HG03469 (cell line): ENCODE results near the gene FAM171A2.

Source experiments
- ATAC-seq: cut with Tn5 transposase; IDR thresholded peaks from one replicate; pipeline ENCODE4 v1.9.1; 2021; ENCODE audit warnings: mild to moderate bottlenecking, moderate library complexity, moderate number of reproducible peaks; ENCODE audit not compliant: unreplicated experiment

Gene FAM171A2

DNA sequence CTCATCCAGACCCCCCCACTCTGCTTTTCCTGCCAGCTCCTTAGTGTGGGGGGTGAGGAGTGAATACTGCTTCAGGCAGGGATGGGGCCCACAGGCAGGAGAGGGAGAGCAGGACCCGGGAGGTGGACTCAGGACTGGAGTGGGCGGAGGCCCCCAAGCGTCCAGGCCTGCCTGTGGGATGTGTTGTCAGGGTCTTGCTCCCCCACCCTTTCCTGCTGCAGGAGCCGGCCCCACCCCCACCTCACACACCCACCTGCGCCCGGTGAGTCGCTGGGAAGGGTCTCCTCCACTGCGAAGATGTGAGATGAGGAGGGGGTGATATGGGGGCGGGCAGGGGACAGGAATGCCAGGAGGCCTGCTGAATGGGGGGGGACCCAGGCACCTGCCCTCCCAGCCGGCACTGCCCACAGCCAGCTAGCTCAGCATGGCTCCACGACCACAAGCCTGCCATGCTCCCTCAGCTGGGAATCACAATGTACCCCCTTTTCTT is 1.1 kb downstream of the FAM171A2 start:
- no peak for ATAC-seq

GRCh38 chr17:44361292-44362260 is 2.1 kb downstream of the FAM171A2 start:
- ATAC-seq = no peak

DNA sequence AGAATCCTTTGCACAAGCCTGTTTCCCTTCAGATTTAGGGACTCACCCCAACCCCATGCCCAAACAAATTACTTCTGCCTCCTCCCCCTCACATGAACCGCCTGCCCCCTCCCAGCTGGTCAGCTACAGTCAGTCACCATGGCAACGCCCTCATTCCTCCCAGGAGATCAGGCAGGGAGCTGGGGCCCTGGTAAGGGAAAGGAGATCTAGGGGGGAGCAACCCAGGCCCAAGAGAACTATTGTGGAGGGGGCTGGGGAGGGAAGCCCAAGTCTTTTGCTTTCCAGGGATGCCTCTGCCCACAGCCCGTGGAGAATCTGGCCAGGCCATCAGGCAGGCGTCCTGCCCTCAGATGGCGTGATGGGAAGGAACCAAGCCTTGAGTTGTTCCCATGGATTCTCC is 2.8 kb downstream of the FAM171A2 start:
- ATAC-seq = no peak

DNA sequence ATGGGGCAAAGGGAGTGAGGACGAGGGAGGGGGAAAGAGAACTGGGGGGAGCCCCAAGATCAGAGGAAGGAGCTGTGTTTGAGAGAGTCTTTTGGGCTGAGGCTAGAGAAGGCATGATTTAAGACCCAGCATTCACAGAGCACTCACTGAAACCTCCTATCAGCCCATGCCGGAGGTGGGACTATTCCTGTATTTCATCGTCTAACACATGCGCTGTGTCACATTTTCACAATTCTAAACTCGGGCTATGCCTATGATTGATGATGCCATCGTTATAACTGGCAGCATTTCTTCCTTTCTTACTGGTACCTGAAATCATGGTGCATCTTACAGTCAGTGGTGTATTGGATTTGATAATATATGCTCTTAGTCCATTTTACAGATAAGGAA is 3.5 kb downstream of the FAM171A2 start:
- ATAC-seq = no peak

- no peak for ATAC-seq
These were observed 4.1 kb downstream of the FAM171A2 start for GRCh38 chr17:44359458-44360143.

DNA sequence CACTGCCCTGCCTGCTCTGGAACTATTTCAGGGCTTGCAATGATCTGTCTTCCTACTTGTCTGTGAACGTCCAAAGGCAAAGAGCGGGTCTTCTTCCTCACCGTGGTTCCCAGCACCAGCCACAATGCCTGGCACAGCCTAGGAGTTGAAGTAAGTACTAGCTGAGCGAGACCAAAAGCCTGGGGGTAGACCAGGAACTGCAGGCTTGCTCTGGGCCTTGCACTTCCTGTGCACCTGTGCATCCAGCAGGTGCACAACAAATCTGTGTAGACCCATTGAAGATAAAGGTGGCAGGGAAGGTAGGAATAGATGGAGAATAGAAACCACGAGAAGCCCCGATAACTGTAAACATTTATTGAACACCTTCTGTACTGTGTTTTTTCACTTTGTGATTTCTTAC is 4.6 kb downstream of the FAM171A2 start:
- ATAC-seq = no peak

DNA sequence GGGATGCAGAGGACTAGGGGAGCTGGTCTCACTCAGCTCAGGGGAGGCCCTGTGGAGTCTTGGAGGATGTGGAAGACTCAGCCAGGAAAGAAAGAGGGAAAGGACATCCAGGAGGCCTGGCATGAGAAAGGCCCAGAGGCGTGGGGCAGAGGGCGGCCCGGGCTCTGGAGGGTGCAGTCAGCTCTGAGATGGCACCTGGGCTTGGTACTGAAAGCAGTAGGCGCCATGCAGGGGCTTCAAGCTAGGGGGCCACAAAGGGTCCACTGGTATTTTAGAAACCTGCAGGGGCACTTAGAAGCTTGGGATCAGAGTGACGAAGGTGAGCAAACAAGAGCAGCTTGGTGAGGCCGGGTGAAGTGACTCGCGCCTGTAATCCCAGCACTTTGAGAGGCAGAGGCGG is 5.6 kb downstream of the FAM171A2 start:
- no peak for ATAC-seq

- ATAC-seq = no peak
These were observed 7.4 kb downstream of the FAM171A2 start for GRCh38 chr17:44356241-44356640.

- no peak for ATAC-seq
These were observed 8.0 kb downstream of the FAM171A2 start for GRCh38 chr17:44355642-44356099.

GRCh38 chr17:44354582-44355561 is 8.8 kb downstream of the FAM171A2 start:
- no peak for ATAC-seq

DNA sequence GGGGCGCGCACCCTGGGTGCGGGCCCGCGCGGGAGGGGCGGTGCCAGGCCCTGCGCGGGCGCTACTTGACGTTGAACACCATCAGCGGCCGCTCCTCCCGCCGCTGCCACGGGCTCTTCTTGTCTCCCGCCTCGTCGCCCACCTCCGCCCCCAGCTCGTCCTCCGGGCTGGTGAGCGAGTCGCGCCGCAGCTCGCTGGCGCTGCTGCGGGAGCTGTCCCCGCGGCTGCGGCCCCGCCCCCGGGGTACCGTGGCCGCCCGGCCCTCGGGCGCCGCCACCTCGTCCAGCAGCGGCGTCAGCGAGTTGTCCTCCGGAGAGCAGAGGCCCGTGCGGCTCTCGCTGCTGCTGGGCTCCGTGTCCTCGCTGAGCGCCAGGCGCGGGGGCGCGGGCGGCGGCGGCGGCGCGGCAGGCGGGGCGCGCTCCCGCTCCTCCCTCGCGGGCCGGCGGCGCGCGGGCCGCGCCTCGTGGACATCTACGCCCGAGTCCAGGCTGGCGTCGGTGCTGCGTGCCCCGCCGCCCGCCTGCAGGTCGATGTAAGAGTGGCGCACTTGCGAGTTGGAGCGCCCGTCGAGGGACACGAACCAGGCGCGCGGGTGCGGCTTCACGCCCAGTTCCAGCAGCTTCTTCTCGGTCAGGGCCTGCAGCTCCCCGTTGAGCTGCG is 9.9 kb downstream of the FAM171A2 start:
- ATAC-seq = no peak

- ATAC-seq = no peak
These were observed 10.6 kb downstream of the FAM171A2 start for GRCh38 chr17:44352828-44353671.

DNA sequence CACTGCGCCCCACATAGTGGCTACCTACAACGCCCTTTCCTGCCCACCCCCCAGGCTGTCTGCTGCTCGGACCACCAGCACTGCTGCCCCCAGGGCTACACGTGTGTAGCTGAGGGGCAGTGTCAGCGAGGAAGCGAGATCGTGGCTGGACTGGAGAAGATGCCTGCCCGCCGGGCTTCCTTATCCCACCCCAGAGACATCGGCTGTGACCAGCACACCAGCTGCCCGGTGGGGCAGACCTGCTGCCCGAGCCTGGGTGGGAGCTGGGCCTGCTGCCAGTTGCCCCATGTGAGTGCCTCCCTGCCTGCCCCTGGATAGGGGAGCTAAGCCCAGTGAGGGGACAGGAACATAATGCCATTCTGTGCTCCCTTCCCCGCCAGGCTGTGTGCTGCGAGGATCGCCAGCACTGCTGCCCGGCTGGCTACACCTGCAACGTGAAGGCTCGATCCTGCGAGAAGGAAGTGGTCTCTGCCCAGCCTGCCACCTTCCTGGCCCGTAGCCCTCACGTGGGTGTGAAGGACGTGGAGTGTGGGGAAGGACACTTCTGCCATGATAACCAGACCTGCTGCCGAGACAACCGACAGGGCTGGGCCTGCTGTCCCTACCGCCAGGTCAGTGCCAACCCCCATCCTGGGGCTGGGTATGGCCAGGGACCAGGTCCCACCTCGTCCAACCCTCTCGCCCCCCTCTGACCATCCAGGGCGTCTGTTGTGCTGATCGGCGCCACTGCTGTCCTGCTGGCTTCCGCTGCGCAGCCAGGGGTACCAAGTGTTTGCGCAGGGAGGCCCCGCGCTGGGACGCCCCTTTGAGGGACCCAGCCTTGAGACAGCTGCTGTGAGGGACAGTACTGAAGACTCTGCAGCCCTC is 11.5 kb downstream of the FAM171A2 start:
- no peak for ATAC-seq

DNA sequence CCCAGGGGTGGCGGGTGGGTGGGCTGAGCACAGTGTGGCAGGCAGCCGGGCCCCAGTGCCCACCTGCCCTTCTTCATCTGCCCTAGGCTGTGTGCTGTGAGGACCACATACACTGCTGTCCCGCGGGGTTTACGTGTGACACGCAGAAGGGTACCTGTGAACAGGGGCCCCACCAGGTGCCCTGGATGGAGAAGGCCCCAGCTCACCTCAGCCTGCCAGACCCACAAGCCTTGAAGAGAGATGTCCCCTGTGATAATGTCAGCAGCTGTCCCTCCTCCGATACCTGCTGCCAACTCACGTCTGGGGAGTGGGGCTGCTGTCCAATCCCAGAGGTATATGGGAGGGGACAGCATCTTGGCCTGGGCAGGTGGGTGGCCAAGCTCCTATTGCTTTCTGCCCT is 12.2 kb downstream of the FAM171A2 start:
- ATAC-seq = no peak

- ATAC-seq = no peak
These were observed 12.9 kb downstream of the FAM171A2 start for GRCh38 chr17:44350733-44351226.

DNA sequence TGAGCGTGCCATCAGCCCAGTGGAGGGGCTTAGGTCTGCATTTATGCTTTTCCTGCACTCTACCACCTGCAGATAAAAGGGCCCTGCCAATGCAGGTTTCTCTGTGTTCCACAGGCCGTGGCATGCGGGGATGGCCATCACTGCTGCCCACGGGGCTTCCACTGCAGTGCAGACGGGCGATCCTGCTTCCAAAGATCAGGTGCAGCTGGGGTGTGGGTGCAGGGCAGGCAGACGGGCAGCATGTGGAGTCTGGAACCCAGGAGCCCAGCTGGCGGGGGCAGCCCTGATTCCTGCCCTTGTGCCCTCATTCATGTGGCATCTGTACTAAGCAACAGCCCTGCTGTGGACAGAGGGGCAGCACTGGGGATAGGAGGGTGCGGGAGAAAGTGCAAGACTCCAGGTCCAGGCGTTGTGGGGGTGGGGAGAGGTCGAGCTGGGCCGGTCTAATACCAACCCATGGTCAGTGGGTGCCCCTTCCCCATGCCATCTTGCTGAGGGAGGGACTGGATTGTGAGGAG is 14.0 kb downstream of the FAM171A2 start:
- no peak for ATAC-seq

DNA sequence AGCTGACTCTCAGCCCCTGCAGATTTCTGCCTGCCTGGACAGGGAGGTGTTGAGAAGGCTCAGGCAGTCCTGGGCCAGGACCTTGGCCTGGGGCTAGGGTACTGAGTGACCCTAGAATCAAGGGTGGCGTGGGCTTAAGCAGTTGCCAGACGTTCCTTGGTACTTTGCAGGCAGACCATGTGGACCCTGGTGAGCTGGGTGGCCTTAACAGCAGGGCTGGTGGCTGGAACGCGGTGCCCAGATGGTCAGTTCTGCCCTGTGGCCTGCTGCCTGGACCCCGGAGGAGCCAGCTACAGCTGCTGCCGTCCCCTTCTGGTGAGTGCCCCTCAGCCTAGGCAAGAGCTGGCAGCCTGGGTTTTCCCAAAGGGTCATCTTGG is 14.7 kb downstream of the FAM171A2 start:
- ATAC-seq = no peak
